Spleen (tissue), 3 donors: Measurements from ENCODE around the gene GGT6.

Experiments used
- POLR2A ChIP-seq, 3 donors: fragments of 450-650 bp; IDR thresholded peaks; one replicate each; pipeline ENCODE4 v1.5.1; 2017; ENCODE audit warnings: antibody characterized with exemption in 3 of 3, mild to moderate bottlenecking in 1 of 3
- POLR2AphosphoS5 ChIP-seq, 3 donors: sonication (generic); formaldehyde crosslinking; IDR thresholded peaks; one replicate each; pipeline ENCODE4 v1.5.1; 2017; ENCODE audit warnings: antibody characterized with exemption in 3 of 3

- TF ChIP-seq POLR2A (IDR thresholded peaks at IDR 0.05) (no peak), POLR2AphosphoS5 (IDR thresholded peaks at IDR 0.05) (peak in 1 of 3 donors; percentile 28)
These were observed 15.5 kb downstream of the GGT6 start for GRCh38 chr17:4544951-4545216.
